Ovary (tissue), 9 donors: ENCODE data around the gene WWOX. TPM values are rescaled to one million over a fixed set of nuclear protein-coding genes. Genes with fewer than 3 reads are reported as not detected.

ENCODE experiments used
- DNase-seq, 5 donors: peaks; one replicate each; pipeline ENCODE4 v3.0.0-alpha.2; 2019 to 2020
- H3K27ac ChIP-seq, 2 donors: fragments of 200-600 bp; one replicate each; pipeline versions ENCODE4 v1.5.1 to v1.8.0; 2019 to 2022
- H3K27me3 ChIP-seq: fragments of 200-600 bp; one replicate; pipeline ENCODE4 v1.8.0; 2022
- H3K36me3 ChIP-seq: fragments of 200-600 bp; sonication (generic); one replicate; pipeline ENCODE4 v1.5.1; 2019
- H3K4me1 ChIP-seq: one replicate; pipeline ENCODE4 v1.8.1; 2013; ENCODE audit warnings: mild to moderate bottlenecking, moderate library complexity; ENCODE audit not compliant: insufficient read depth
- H3K4me3 ChIP-seq: fragments of 200-600 bp; sonication (generic); one replicate; pipeline ENCODE4 v1.5.1; 2017
- H3K9me3 ChIP-seq, 2 donors: fragments of 200-600 bp in 1 of 2; sonication (generic) in 1 of 2; one replicate each; pipeline versions ENCODE4 v1.5.1 to v1.8.1; 2013 to 2019; ENCODE audit warnings: mild to moderate bottlenecking in 1 of 2, moderate library complexity in 1 of 2
- EP300 ChIP-seq: sonication (generic); formaldehyde crosslinking; IDR thresholded peaks from one replicate; pipeline ENCODE4 v1.6.1; 2017; ENCODE audit warnings: antibody characterized with exemption
- POLR2A ChIP-seq: fragments of 450-650 bp; IDR thresholded peaks from one replicate; pipeline ENCODE4 v1.6.1; 2017; ENCODE audit warnings: antibody characterized with exemption, mild to moderate bottlenecking, moderate library complexity
- WGBS, 3 donors: extraction: QIAGEN DNeasy Blood & Tissue Kit in 1 of 3; methylation state at CpG; one replicate each; pipeline versions ENCODE4 v1.1.5 to v1.1.7; 2013 to 2017; 5-methylcytosine and 5-hydroxymethylcytosine counted together
- intact Hi-C, 4 donors: fragments of 100-400 bp; cut with DNase I; formaldehyde crosslinking; loops; one replicate each; pipeline versions ENCODE4 v1.11.0 to v1.15.1; 2022 to 2023
- polyA plus RNA-seq, 2 donors: library from polyadenylated mRNA; stranded (reverse); fragments of 200-250 nt in 1 of 2; fragments of 350-450 nt in 1 of 2; fragmentation: Illumina TruSeq in 1 of 2; extraction: RNeasy Lipid Tissue Mini Kit (QIAGEN cat#74804) in 1 of 2; gene quantifications; one replicate each; pipeline ENCODE4 v1.2.3, GENCODE V29; 2013 to 2014
- total RNA-seq, 7 donors: library from RNA; depleted of rRNA in 2 of 7; stranded (reverse); fragments of >200 nt in 2 of 7; fragmentation: NEBNext Ultra II Directional in 3 of 7; extraction: Animal tissue kit (Norgen Biotek cat#: 25700) in 3 of 7; gene quantifications; one replicate each; pipeline versions ENCODE4 v1.1.0 to v1.2.4, GENCODE V29; 2016 to 2023
- TF ChIP-seq, protein P1 (sequence below), 3 donors: fragments of 450-650 bp in 2 of 3; fragments of 200-600 bp in 1 of 3; IDR thresholded peaks; one replicate each; pipeline versions ENCODE4 v1.5.1 to v1.8.0; 2016 to 2022; ENCODE audit warnings: antibody characterized with exemption in 3 of 3, mild to moderate bottlenecking in 1 of 3
- donor health status: DM: no; HTN: no; CAD: no; lungs with moderate emphysema.
- donor health status: DM: no; HTN: no; CAD: no.
- donor health status: Bipolar disorder and iron deficiency.
- donor health status: DM: yes; HTN: yes; CAD: no.
- donor health status: DM: no; HTN: no; CAD: no.
- donor health status: DM: yes; HTN: yes; CAD: no.

WWOX gene
- total and polyA plus RNA-seq, 9 donors: 11.0 to 40.5 (median 25.2) TPM

DNA sequence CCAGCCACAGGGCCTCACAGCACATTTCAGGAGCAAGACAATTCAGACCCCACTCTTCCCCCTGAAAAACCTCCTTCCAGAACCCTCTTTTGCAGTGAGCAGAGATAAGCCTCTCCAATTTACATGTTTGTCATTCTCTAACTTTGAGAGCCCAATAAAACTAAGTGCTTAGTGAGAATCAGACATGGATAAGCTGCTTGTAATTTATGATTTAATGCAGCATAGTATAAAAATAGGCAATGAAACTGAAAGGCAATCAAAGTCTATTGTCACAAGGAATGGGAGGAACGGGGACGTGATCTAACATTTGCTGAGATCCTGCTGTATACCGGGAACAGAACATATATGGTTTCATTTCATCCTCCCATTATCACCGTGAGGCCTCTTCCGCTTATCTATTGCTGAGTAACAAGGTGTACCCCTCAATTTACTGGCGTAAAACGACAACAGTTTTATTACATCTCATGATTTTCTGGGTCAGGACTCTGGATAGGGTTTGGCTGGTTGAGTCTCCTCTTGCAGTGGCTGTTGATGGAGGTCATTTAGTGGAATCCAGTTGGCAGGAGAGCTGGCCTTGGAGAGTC, 903.7 kb downstream of the WWOX start:
- DNase-seq: no peak
- no peaks in the 10 kb centered on the region for H3K27me3 ChIP-seq
- H3K4me3 ChIP-seq: no peak overlapping the region
- H3K4me1 ChIP-seq: no peaks in the 10 kb centered on the region
- H3K27ac ChIP-seq: no peak overlapping the region
- no peaks in the 10 kb centered on the region for H3K36me3 ChIP-seq
- no peaks in the 10 kb centered on the region for H3K9me3 ChIP-seq
- intact Hi-C loops: no loop called here
- TF ChIP-seq POLR2A: no peak
- no peak for TF ChIP-seq EP300
- TF ChIP-seq, protein P1, sequence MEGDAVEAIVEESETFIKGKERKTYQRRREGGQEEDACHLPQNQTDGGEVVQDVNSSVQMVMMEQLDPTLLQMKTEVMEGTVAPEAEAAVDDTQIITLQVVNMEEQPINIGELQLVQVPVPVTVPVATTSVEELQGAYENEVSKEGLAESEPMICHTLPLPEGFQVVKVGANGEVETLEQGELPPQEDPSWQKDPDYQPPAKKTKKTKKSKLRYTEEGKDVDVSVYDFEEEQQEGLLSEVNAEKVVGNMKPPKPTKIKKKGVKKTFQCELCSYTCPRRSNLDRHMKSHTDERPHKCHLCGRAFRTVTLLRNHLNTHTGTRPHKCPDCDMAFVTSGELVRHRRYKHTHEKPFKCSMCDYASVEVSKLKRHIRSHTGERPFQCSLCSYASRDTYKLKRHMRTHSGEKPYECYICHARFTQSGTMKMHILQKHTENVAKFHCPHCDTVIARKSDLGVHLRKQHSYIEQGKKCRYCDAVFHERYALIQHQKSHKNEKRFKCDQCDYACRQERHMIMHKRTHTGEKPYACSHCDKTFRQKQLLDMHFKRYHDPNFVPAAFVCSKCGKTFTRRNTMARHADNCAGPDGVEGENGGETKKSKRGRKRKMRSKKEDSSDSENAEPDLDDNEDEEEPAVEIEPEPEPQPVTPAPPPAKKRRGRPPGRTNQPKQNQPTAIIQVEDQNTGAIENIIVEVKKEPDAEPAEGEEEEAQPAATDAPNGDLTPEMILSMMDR (IDR thresholded peaks at IDR 0.05): no peak
- WGBS, 3 donors: 91 to 93% (median 93%) methylated on average over 7 of the region's 7 CpGs

DNA sequence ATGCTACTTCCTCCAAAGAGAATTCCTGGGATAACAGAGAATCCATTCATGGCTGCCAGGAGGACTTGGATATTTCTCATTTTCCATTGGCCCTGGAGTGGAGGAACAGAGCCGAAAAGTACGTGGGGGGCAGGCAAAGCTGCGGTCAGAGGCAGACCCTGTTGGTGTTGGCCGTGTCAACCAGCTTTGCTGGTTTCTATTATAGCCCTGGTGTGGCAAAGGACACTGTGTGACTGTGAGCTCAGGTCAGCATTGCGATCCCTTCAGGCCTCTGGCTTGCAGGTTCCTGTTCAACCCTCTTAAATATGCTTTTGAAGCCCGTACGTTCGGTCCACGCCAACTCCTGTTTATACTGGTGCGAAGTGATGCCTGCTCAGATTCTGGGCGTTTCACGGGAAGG, 904.9 kb downstream of the WWOX start:
- Histone ChIP-seq H3K27ac (no peak overlapping the region), H3K9me3 (no peaks in the 10 kb centered on the region), H3K36me3 (no peaks in the 10 kb centered on the region), H3K4me1 (no peaks in the 10 kb centered on the region), H3K27me3 (no peaks in the 10 kb centered on the region), H3K4me3 (no peak overlapping the region)
- TF ChIP-seq, protein P1 (IDR thresholded peaks at IDR 0.05): no peak
- TF ChIP-seq EP300: no peak
- DNase-seq: no peak
- intact Hi-C loops: no loop called here
- WGBS, 3 donors: 96 to 97% (median 96%) methylated on average over 12 of the region's 12 CpGs

DNA sequence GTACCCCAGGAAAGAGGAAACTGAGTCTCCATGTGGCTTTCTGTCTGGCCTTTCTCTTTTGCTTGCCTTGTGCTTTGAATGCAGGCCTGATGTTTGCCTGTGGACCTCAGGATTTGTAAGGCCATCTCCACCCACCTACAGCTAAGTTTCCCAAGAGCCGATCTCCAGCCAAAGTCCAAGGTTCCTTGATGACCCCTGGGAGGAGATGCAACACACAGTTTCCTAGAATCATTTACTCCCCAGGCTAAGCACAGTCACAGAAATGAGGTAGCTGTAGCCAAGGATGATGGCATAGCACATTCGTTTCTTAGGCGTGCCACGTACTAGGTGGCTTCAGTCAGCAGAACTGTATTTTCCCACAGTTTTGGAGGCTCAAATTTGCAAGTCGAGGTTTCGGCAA, 905.6 kb downstream of the WWOX start:
- Histone ChIP-seq H3K4me1 (no peaks in the 10 kb centered on the region), H3K9me3 (no peaks in the 10 kb centered on the region), H3K27ac (no peak overlapping the region), H3K4me3 (no peak overlapping the region), H3K27me3 (no peaks in the 10 kb centered on the region), H3K36me3 (no peaks in the 10 kb centered on the region)
- intact Hi-C loops: no loop called here
- TF ChIP-seq POLR2A: no peak
- TF ChIP-seq, protein P1 (IDR thresholded peaks at IDR 0.05): no peak
- no peak for DNase-seq
- 90 to 92% (median 91%) methylated on average over 6 of the region's 6 CpGs for WGBS, 3 donors

DNA sequence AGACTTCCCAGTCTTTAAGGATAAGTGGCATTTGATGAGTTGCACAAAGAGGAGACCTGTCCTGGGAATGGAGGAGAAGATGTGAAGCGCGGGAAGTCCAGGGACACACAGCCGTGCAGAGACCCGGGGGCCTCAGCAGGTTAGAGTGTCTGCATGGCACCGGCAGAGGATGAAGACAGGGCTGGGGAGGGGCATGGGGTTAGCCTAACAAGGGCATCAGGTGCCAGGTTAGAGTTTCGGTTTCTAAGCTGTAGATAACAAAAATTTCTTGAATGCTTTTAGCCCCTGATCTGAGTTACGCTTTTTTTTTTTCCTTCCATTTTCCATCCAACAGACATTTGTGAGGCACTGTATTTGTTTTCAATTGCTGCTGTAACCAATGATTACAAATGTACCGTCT, 906.8 kb downstream of the WWOX start:
- Histone ChIP-seq H3K27ac (no peak overlapping the region), H3K36me3 (no peaks in the 10 kb centered on the region), H3K4me3 (no peak overlapping the region), H3K4me1 (no peaks in the 10 kb centered on the region), H3K9me3 (no peaks in the 10 kb centered on the region), H3K27me3 (no peaks in the 10 kb centered on the region)
- 95 to 96% (median 96%) methylated on average over 8 of the region's 8 CpGs for WGBS, 3 donors
- TF ChIP-seq EP300 (no peak), POLR2A (no peak)
- TF ChIP-seq, protein P1 (IDR thresholded peaks at IDR 0.05): no peak
- DNase-seq: no peak
- intact Hi-C loops: no loop called here
